22Rv1 (cell line): ENCODE data around the gene EXOC3.

Experiments used
- H3K27ac ChIP-seq: fragments of 450-650 bp; 2 replicates; pipeline ENCODE4 v1.5.1; 2017
- ZFX ChIP-seq: fragments of 450-650 bp; IDR thresholded peaks from 2 replicates; pipeline ENCODE4 v1.6.1; 2017; ENCODE audit warnings: antibody characterized with exemption, borderline replicate concordance
- TF ChIP-seq, protein P1 (sequence below): fragments of 450-650 bp; IDR thresholded peaks from 2 replicates; pipeline ENCODE4 v1.5.1; 2017; ENCODE audit warnings: mild to moderate bottlenecking

The EXOC3 gene

DNA sequence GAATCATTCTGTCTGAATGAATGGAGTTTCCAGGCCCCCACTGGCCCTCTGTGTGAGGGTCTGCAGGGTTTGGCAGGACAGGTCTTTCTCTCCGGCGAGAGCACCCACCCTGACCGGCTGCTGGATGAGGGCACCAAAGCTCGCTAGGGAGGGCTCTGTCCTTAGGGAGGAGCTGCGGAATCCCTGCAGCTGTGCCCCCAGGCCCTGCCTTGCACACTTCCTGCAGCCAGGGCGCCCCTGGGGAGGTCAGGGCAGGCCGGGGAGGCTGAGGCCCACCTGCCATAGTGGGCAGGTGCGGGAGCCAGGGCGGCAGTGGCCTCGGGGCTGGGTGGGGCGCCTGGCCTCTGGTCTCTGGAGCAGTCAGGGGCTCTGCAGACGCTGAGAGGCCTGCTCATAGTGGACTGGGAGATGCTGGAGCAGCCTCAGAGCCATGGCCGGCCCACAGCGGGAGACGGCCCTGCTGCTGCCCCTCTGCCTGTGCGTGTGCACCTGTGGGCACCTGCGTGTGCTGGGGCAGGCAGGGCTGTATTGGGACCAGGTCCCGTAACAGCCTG, 36.1 kb downstream of the EXOC3 start:
- no peak overlapping the region for H3K27ac ChIP-seq
- TF ChIP-seq, protein P1, sequence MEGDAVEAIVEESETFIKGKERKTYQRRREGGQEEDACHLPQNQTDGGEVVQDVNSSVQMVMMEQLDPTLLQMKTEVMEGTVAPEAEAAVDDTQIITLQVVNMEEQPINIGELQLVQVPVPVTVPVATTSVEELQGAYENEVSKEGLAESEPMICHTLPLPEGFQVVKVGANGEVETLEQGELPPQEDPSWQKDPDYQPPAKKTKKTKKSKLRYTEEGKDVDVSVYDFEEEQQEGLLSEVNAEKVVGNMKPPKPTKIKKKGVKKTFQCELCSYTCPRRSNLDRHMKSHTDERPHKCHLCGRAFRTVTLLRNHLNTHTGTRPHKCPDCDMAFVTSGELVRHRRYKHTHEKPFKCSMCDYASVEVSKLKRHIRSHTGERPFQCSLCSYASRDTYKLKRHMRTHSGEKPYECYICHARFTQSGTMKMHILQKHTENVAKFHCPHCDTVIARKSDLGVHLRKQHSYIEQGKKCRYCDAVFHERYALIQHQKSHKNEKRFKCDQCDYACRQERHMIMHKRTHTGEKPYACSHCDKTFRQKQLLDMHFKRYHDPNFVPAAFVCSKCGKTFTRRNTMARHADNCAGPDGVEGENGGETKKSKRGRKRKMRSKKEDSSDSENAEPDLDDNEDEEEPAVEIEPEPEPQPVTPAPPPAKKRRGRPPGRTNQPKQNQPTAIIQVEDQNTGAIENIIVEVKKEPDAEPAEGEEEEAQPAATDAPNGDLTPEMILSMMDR = no peak
- no peak for TF ChIP-seq ZFX

DNA sequence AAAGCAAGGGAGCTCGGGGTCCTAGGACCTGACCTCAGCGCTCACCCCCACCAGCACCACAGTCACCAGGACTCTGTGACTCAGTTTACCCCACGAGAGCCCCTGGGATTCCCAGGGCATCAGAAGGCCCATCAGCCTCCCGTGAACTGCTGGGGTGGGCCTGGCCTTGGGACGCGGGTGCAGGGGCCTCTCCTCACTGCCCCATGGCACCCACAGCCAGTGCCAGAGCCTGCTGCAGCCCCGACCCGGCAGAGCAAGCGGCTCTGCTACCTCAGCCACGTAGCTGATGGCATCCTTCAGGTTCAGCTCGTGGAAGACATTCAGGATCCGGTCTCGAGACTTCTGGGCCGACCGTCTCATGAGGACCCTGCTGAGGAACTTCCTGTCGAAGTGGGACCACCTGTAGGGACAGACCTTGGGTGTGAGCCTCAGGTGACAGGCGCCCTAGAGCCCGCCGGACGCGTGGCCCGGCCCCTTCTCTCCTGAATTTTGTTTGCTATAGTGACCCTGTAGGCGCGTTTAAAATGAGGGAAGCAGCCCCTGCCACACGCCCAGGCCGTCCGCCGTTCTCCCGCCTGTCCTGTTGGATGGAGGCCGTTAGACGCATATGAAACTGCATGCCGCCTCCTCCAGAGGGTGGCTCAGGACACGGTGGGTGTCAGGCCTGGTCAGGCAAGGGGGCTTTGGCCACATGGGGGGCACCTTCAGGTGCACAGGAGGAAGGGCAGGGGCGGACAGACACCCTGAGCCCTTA, 36.8 kb downstream of the EXOC3 start:
- H3K27ac ChIP-seq = no peak overlapping the region
- TF ChIP-seq, protein P1 = no peak
- no peak for TF ChIP-seq ZFX

DNA sequence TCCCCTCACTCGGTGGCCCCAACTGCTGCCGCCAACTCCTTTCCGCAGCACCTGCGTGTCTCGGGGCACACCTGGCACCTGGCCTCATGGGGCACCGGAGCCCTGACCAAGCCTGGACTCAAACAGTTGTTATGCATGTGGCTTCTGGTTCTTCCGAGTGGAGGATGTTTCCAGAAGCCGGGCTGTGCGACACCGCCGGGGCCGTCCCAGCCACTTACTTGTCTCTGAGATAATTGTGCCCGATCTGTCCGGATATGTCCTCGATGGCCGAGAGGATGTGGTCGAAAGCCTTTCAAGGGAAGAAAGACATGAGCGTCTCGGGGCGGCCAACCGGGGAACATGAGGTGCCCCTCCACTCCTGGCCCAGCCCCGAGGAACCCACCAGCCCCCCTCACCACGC, 38.4 kb downstream of the EXOC3 start:
- no peak overlapping the region for H3K27ac ChIP-seq
- TF ChIP-seq ZFX = no peak
- TF ChIP-seq, protein P1 = no peak

DNA sequence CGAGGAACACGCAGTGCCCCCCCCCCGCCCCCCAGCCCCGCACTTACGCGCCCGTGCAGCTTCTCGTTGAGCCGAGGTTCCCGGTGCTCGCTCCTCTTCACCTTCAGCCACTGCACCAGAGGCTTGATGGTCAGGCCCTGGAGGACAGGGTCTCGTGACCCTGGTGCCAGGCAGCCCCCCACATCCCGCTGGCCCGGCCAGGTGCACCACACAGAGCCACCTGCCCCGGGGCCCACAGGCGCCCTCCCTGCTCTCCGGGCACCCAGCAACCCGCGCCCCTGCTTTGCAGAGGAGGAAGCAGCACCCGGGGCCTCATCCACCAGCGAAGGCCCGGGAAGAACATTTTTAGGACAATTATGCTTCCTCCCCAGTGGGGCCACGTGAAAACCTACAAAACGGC, 39.0 kb downstream of the EXOC3 start:
- H3K27ac ChIP-seq = no peak overlapping the region
- TF ChIP-seq, protein P1 = no peak
- TF ChIP-seq ZFX = no peak

DNA sequence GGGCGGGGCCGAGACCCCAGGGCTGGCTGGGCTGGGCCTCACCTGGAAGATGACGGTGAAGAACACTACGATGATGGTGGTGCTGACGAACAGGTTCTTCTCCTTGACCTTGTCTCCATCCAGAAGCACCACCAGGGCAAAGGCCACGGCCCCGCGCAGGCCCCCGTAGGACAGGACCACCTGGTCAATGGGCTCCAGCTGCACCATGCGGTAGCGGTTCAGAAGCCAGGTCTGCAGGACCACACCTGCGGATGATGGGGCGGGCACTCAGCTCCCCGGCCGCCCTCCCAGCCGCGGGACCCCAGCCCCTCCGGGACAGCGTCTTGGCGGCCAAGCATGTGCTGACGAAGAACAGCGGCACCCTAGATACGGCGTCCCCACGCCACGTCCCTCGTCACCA, 39.5 kb downstream of the EXOC3 start:
- TF ChIP-seq, protein P1 = no peak
- TF ChIP-seq ZFX = no peak
- H3K27ac ChIP-seq = no peak overlapping the region

DNA sequence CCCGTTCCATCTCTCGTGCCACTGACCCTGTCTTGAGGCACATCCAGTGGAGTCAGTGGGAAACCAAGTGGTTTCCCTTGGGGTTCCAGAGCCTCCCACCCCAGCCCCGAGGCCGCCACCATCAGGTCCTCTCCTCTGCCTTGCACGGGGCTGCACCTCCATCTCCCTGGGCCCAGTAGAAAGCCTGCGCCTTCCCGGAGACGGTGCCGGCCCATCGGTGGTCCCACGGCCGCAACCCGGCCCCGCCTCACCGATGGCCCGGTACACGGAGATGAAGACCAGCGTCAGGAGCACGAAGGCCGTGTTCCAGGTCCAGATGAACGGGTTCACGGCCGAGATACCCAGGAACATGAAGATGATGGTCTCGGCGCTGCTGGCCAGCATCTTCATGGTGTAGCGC, 40.0 kb downstream of the EXOC3 start:
- no peak overlapping the region for H3K27ac ChIP-seq
- TF ChIP-seq, protein P1 = no peak
- no peak for TF ChIP-seq ZFX

DNA sequence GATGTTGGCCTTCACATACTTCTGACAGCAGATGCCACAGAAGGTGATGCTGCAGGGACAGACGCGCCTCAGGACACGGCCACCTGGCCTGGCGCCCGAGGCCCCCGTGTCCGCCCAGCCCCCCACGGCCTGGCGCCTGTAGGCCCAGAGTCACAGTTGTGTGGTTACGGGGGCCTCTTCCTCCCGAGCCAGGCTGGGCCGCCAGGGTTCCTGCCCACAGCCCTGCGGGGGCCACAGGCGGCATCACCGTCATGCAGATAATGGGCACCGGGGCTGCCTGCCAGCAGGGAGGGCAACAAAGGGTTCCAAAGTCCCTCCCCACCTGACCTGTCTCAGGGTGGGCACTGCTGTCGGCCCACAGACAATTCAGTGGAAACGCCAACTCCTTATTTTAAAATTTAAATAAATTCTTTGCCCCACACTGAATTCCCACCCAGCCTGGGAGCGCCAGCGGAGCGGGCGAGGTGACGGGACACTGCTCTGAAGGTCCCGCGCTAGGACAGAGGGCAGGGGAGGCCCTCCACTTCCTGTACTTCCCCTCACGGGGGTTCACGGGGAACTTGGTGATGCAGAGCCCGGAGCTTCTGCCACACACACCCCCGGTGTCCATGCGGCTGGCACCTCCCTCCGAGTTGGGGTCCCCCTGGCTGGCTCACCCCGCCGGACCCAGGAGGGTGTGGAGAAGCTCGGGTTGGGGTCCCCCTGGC, 40.6 kb downstream of the EXOC3 start:
- TF ChIP-seq, protein P1 = no peak
- no peak for TF ChIP-seq ZFX
- H3K27ac ChIP-seq = no peak overlapping the region
